DMS153 treated with DMSO at 0.1 percent for 48 hours (cell line): Measurements from ENCODE around the gene ADCYAP1.

Experiments
- DNase-seq: peaks from one replicate; lab custom pipeline; 2025; ENCODE audit not compliant: unreplicated experiment; lab: John Stamatoyannopoulos, UW

Gene ADCYAP1

DNA sequence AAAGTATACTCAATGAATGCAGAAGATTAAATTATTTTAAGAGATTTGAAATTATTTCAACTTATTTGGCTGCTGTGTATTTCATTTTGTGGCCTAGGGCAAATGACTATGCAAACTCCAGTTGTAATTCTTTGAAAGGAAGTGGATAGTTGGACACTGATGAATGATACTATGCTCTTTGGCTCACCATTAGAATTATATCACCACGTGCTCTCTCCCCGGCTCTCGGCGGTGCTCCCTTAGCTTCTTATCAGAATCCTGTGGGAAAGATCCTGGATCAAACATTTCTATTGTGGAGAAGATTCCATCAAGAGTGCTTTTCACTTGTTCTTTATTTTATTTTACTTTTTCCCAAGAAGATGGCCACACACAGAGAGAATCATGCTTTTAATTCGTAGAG lies 55.2 kb downstream of the ADCYAP1 start:
- DNase-seq: no peak
